HEK293 (cell line): ENCODE data around the gene COL13A1.

Source experiments
- CTCF ChIA-PET: fragments of 350-600 bp; formaldehyde crosslinking; extraction: SDS; loops from one replicate; lab custom pipeline; 2021; ENCODE audit warnings: antibody characterized with exemption; lab: Yijun Ruan, JAX
- POLR2A ChIA-PET: fragments of 300-600 bp; formaldehyde crosslinking; extraction: SDS; loops from one replicate; lab custom pipeline; 2020; ENCODE audit warnings: antibody characterized with exemption, inconsistent platforms; lab: Yijun Ruan, JAX
- H3K27ac ChIP-seq: fragments of 200-500 bp; sonication (Bioruptor generic); 2 replicates; pipeline ENCODE4 v1.5.1; 2014; ENCODE audit warnings: low read depth, low read length, control low read depth, inconsistent platforms; ENCODE audit errors: extremely low read depth
- H3K36me3 ChIP-seq, 2 experiments: fragments of 200-500 bp in 1 of 2; sonication (Bioruptor generic) in 1 of 2; 1 replicate in 1 of 2; 2 replicates in 1 of 2; pipeline ENCODE4 v1.5.1; 2014 to 2017; ENCODE audit warnings: inconsistent platforms in 2 of 2, low read length in 2 of 2; ENCODE audit not compliant: control insufficient read depth in 2 of 2, insufficient read depth in 1 of 2
- H3K4me1 ChIP-seq: fragments of 200-500 bp; sonication (Bioruptor generic); 2 replicates; pipeline ENCODE4 v1.5.1; 2014; ENCODE audit warnings: mild to moderate bottlenecking, low read length, inconsistent platforms; ENCODE audit not compliant: control insufficient read depth, insufficient read depth
- H3K4me3 ChIP-seq: 2 replicates; pipeline ENCODE4 v1.5.1; 2011; ENCODE audit warnings: low read depth, mild to moderate bottlenecking, control low read depth, low read length, moderate library complexity
- H3K9me3 ChIP-seq: fragments of 200-500 bp; sonication (Bioruptor generic); 2 replicates; pipeline ENCODE4 v1.5.1; 2014; ENCODE audit warnings: low read depth, low read length, inconsistent platforms; ENCODE audit not compliant: control insufficient read depth, insufficient read depth
- BCL11A ChIP-seq: fragments of 450-650 bp; formaldehyde crosslinking; IDR thresholded peaks from 2 replicates; pipeline ENCODE4 v1.5.1; 2016; ENCODE audit warnings: low read depth, missing biosample characterization, missing genetic modification characterization
- CTCF ChIP-seq: fragments of 450-650 bp; formaldehyde crosslinking; IDR thresholded peaks from 2 replicates; pipeline ENCODE4 v1.5.1; 2016; ENCODE audit warnings: missing biosample characterization, missing genetic modification characterization
- HOXD13 ChIP-seq: sonication (generic); formaldehyde crosslinking; IDR thresholded peaks from 2 replicates; pipeline ENCODE4 v1.8.0; 2022; ENCODE audit warnings: missing genetic modification reagents, borderline replicate concordance
- KLF1 ChIP-seq: fragments of 450-650 bp; formaldehyde crosslinking; IDR thresholded peaks from 2 replicates; pipeline ENCODE4 v1.5.1; 2016; ENCODE audit warnings: missing biosample characterization, missing genetic modification characterization
- MEIS1 ChIP-seq: sonication (generic); formaldehyde crosslinking; IDR thresholded peaks from 2 replicates; pipeline ENCODE4 v1.8.1; 2022; ENCODE audit warnings: missing genetic modification reagents, mild to moderate bottlenecking, borderline replicate concordance
- SETDB1 ChIP-seq: IDR thresholded peaks from one replicate; pipeline ENCODE4 v1.6.1; 2017; ENCODE audit warnings: mild to moderate bottlenecking, low read length, moderate library complexity, mixed read lengths; ENCODE audit not compliant: insufficient read length
- ZBTB49 ChIP-seq: fragments of 450-650 bp; formaldehyde crosslinking; IDR thresholded peaks from 2 replicates; pipeline ENCODE4 v1.5.1; 2016; ENCODE audit warnings: missing biosample characterization, missing genetic modification characterization, low read depth
- ZBTB7A ChIP-seq: fragments of 450-650 bp; formaldehyde crosslinking; IDR thresholded peaks from 2 replicates; pipeline ENCODE4 v1.5.1; 2016; ENCODE audit warnings: low read depth, missing biosample characterization, missing genetic modification characterization
- ZEB2 ChIP-seq: fragments of 450-650 bp; formaldehyde crosslinking; IDR thresholded peaks from 2 replicates; pipeline ENCODE4 v1.5.1; 2016; ENCODE audit warnings: missing biosample characterization, missing genetic modification characterization
- ZFP37 ChIP-seq: fragments of 450-650 bp; formaldehyde crosslinking; IDR thresholded peaks from 2 replicates; pipeline ENCODE4 v1.5.1; 2016; ENCODE audit warnings: missing biosample characterization, missing genetic modification characterization
- ZNF10 ChIP-seq: fragments of 450-650 bp; formaldehyde crosslinking; IDR thresholded peaks from 2 replicates; pipeline ENCODE4 v1.5.1; 2017; ENCODE audit warnings: missing biosample characterization, missing genetic modification characterization
- ZNF121 ChIP-seq: fragments of 450-650 bp; formaldehyde crosslinking; IDR thresholded peaks from 2 replicates; pipeline ENCODE4 v1.5.1; 2016; ENCODE audit warnings: missing biosample characterization, missing genetic modification characterization
- ZNF184 ChIP-seq: fragments of 450-650 bp; IDR thresholded peaks from 2 replicates; pipeline ENCODE4 v1.5.1; 2018; ENCODE audit warnings: missing biosample characterization, mild to moderate bottlenecking, missing genetic modification characterization
- ZNF211 ChIP-seq: fragments of 450-650 bp; formaldehyde crosslinking; IDR thresholded peaks from 2 replicates; pipeline ENCODE4 v1.5.1; 2016; ENCODE audit warnings: low read depth, missing biosample characterization, missing genetic modification characterization
- ZNF292 ChIP-seq: fragments of 450-650 bp; formaldehyde crosslinking; IDR thresholded peaks from 2 replicates; pipeline ENCODE4 v1.5.1; 2016; ENCODE audit warnings: low read depth, missing biosample characterization, missing genetic modification characterization, borderline replicate concordance
- ZNF324 ChIP-seq: fragments of 450-650 bp; formaldehyde crosslinking; IDR thresholded peaks from 2 replicates; pipeline ENCODE4 v1.5.1; 2016; ENCODE audit warnings: missing biosample characterization, missing genetic modification characterization
- ZNF341 ChIP-seq: fragments of 450-650 bp; formaldehyde crosslinking; IDR thresholded peaks from 2 replicates; pipeline ENCODE4; 2016; ENCODE audit warnings: low read depth, missing biosample characterization, missing genetic modification characterization
- ZNF350 ChIP-seq: fragments of 450-650 bp; formaldehyde crosslinking; IDR thresholded peaks from 2 replicates; pipeline ENCODE4 v1.5.0; 2017; ENCODE audit warnings: missing biosample characterization, mild to moderate bottlenecking, missing genetic modification characterization
- ZNF366 ChIP-seq: fragments of 450-650 bp; formaldehyde crosslinking; conservative IDR thresholded peaks from 2 replicates; pipeline ENCODE4 v1.5.1; 2016; ENCODE audit warnings: missing biosample characterization, missing genetic modification characterization
- ZNF404 ChIP-seq: fragments of 450-650 bp; formaldehyde crosslinking; IDR thresholded peaks from 2 replicates; pipeline ENCODE4 v1.5.1; 2017; ENCODE audit warnings: missing biosample characterization, missing genetic modification characterization
- ZNF423 ChIP-seq: fragments of 450-650 bp; formaldehyde crosslinking; IDR thresholded peaks from 2 replicates; pipeline ENCODE4 v1.5.1; 2016; ENCODE audit warnings: missing biosample characterization, missing genetic modification characterization
- ZNF433 ChIP-seq: fragments of 450-650 bp; formaldehyde crosslinking; IDR thresholded peaks from 2 replicates; pipeline ENCODE4 v1.5.1; 2016; ENCODE audit warnings: missing biosample characterization, missing genetic modification characterization, low read depth
- ZNF473 ChIP-seq: fragments of 450-650 bp; formaldehyde crosslinking; IDR thresholded peaks from 2 replicates; pipeline ENCODE4 v1.5.1; 2017; ENCODE audit warnings: missing biosample characterization, missing genetic modification characterization
- ZNF488 ChIP-seq: fragments of 450-650 bp; formaldehyde crosslinking; IDR thresholded peaks from 2 replicates; pipeline ENCODE4 v1.5.1; 2016; ENCODE audit warnings: missing biosample characterization, missing genetic modification characterization
- ZNF501 ChIP-seq: fragments of 450-650 bp; formaldehyde crosslinking; IDR thresholded peaks from 2 replicates; pipeline ENCODE4 v1.5.1; 2016; ENCODE audit warnings: missing biosample characterization, missing genetic modification characterization
- ZNF510 ChIP-seq: fragments of 450-650 bp; formaldehyde crosslinking; IDR thresholded peaks from 2 replicates; pipeline ENCODE4 v1.5.1; 2018; ENCODE audit warnings: mild to moderate bottlenecking, missing genetic modification characterization, missing biosample characterization; ENCODE audit not compliant: insufficient replicate concordance
- ZNF544 ChIP-seq: fragments of 450-650 bp; formaldehyde crosslinking; IDR thresholded peaks from 2 replicates; pipeline ENCODE4 v1.5.0; 2017; ENCODE audit warnings: missing biosample characterization, missing genetic modification characterization
- ZNF585B ChIP-seq: fragments of 450-650 bp; formaldehyde crosslinking; IDR thresholded peaks from 2 replicates; pipeline ENCODE4 v1.5.1; 2016; ENCODE audit warnings: missing biosample characterization, missing genetic modification characterization
- ZNF624 ChIP-seq: fragments of 450-650 bp; formaldehyde crosslinking; IDR thresholded peaks from 2 replicates; pipeline ENCODE4 v1.5.1; 2017; ENCODE audit warnings: missing biosample characterization, missing genetic modification characterization
- ZNF629 ChIP-seq: fragments of 450-650 bp; formaldehyde crosslinking; IDR thresholded peaks from 2 replicates; pipeline ENCODE4 v1.5.1; 2017; ENCODE audit warnings: missing biosample characterization, missing genetic modification characterization
- ZNF654 ChIP-seq: fragments of 450-650 bp; formaldehyde crosslinking; IDR thresholded peaks from 2 replicates; pipeline ENCODE4 v1.5.1; 2016; ENCODE audit warnings: low read depth, missing biosample characterization, missing genetic modification characterization
- ZNF660 ChIP-seq: fragments of 450-650 bp; IDR thresholded peaks from 2 replicates; pipeline ENCODE4 v1.5.1; 2018; ENCODE audit warnings: missing biosample characterization, mild to moderate bottlenecking, missing genetic modification characterization
- ZNF768 ChIP-seq: fragments of 450-650 bp; formaldehyde crosslinking; IDR thresholded peaks from 2 replicates; pipeline ENCODE4 v1.5.1; 2018; ENCODE audit warnings: missing biosample characterization, mild to moderate bottlenecking, missing genetic modification characterization
- ZNF791 ChIP-seq: fragments of 450-650 bp; formaldehyde crosslinking; IDR thresholded peaks from 2 replicates; pipeline ENCODE4 v1.5.1; 2016; ENCODE audit warnings: missing biosample characterization, missing genetic modification characterization
- ZSCAN23 ChIP-seq: fragments of 450-650 bp; formaldehyde crosslinking; IDR thresholded peaks from 2 replicates; pipeline ENCODE4 v1.5.1; 2016; ENCODE audit warnings: missing biosample characterization, missing genetic modification characterization

The COL13A1 gene

GRCh38 chr10:69783515-69783914 lies 18.2 kb upstream of the COL13A1 start:
- Histone ChIP-seq H3K27ac (no peak overlapping the region), H3K9me3 (no peaks in the 10 kb centered on the region), H3K4me3 (no peak overlapping the region), H3K4me1 (no peaks in the 10 kb centered on the region), H3K36me3 (no peaks in the 10 kb centered on the region)
- CTCF ChIA-PET: interaction anchor here (0.6 to 1.9 kb wide), 7 partner anchors 9 to 177 kb away, joined by 3 to 8 read pairs (median 4); no protein-coding TSS in a partner anchor
- TF ChIP-seq CTCF (tag by site-specific recombination) (no peak), HOXD13 (CRISPR knock-in tag) (no peak), ZNF292 (tag by site-specific recombination) (no peak), ZNF366 (tag by site-specific recombination) (no peak), ZFP37 (tag by site-specific recombination) (no peak), ZNF660 (no peak), ZNF510 (tag by site-specific recombination) (no peak), ZNF585B (no peak), ZNF473 (tag by site-specific recombination) (no peak), KLF1 (tag by site-specific recombination) (no peak), ZBTB49 (tag by site-specific recombination) (no peak), ZEB2 (tag by site-specific recombination) (no peak), BCL11A (no peak), ZNF404 (tag by site-specific recombination) (no peak), ZNF184 (tag by site-specific recombination) (no peak)
- TF ChIP-seq, all 188 proteins: peak for 0
- POLR2A ChIA-PET: no interaction called here

GRCh38 chr10:69786791-69787190 lies 14.9 kb upstream of the COL13A1 start:
- Histone ChIP-seq H3K9me3 (no peaks in the 10 kb centered on the region), H3K36me3 (no peaks in the 10 kb centered on the region), H3K4me1 (no peaks in the 10 kb centered on the region), H3K4me3 (no peak overlapping the region), H3K27ac (no peak overlapping the region)
- CTCF ChIA-PET: interaction anchor here (0.5 to 7.6 kb wide), 21 partner anchors 9 to 399 kb away, joined by 3 to 114 read pairs (median 4); partner anchors contain the start of gene COL13A1
- POLR2A ChIA-PET: no interaction called here
- no peak for TF ChIP-seq ZNF350 (tag by site-specific recombination)
- no peak for TF ChIP-seq ZNF211 (tag by site-specific recombination)
- no peak for TF ChIP-seq ZNF341 (tag by site-specific recombination)
- TF ChIP-seq ZNF768: no peak
- TF ChIP-seq ZNF324 (tag by site-specific recombination): no peak
- TF ChIP-seq ZNF791 (tag by site-specific recombination): no peak
- TF ChIP-seq ZNF433 (tag by site-specific recombination): no peak
- TF ChIP-seq ZNF121 (tag by site-specific recombination): peak; percentile 66; the same call in 1 of the 2 replicates
- no peak for TF ChIP-seq ZNF10 (tag by site-specific recombination)
- no peak for TF ChIP-seq ZNF624 (tag by site-specific recombination)
- no peak for TF ChIP-seq ZFP37 (tag by site-specific recombination)
- TF ChIP-seq ZNF501: no peak
- TF ChIP-seq ZSCAN23: no peak
- no peak for TF ChIP-seq SETDB1
- TF ChIP-seq ZNF654 (tag by site-specific recombination): peak; percentile 50
- TF ChIP-seq ZNF629: no peak
- no peak for TF ChIP-seq ZNF544
- TF ChIP-seq ZNF423: no peak
- TF ChIP-seq MEIS1 (CRISPR knock-in tag): no peak
- no peak for TF ChIP-seq ZBTB7A (tag by site-specific recombination)
- TF ChIP-seq ZNF488 (tag by site-specific recombination): no peak
